ENCODE results near the gene RSAD1. TPM values are rescaled to one million over a fixed set of nuclear protein-coding genes. Genes with fewer than 3 reads are reported as not detected.

The RSAD1 gene
- total RNA-seq, 1 donor from 2014 or later: 42.2 TPM

- H3K27ac Mint-ChIP-seq: no peak overlapping the region
- ChIA-PET POLR2A (no interaction called here), CTCF (no interaction called here)
- peaks cover 17% of the 10 kb centered on the region for H3K36me3 Mint-ChIP-seq (ENCODE audit: low read depth)
- H3K9me3 Mint-ChIP-seq: no peaks in the 10 kb centered on the region
- ATAC-seq (ENCODE audit: low read depth) (no peak), DNase-seq (no peak)
- intact Hi-C loops (cut with micrococcal nuclease): no loop called here
- H3K4me1 Mint-ChIP-seq: peaks cover 9% of the 10 kb centered on the region
- H3K4me3 Mint-ChIP-seq: no peak overlapping the region
- H3K27me3 Mint-ChIP-seq: no peaks in the 10 kb centered on the region
- no peak for TF ChIP-seq CTCF (IDR thresholded peaks at IDR 0.05)
Observed at GRCh38 chr17:50458701-50459676, 19.7 kb upstream of the RSAD1 start.

GRCh38 chr17:50459756-50460155, 18.9 kb upstream of the RSAD1 start:
- CTCF ChIA-PET: no interaction called here
- Mint-ChIP-seq H3K27me3 (no peaks in the 10 kb centered on the region), H3K27ac (no peak overlapping the region)

DNA sequence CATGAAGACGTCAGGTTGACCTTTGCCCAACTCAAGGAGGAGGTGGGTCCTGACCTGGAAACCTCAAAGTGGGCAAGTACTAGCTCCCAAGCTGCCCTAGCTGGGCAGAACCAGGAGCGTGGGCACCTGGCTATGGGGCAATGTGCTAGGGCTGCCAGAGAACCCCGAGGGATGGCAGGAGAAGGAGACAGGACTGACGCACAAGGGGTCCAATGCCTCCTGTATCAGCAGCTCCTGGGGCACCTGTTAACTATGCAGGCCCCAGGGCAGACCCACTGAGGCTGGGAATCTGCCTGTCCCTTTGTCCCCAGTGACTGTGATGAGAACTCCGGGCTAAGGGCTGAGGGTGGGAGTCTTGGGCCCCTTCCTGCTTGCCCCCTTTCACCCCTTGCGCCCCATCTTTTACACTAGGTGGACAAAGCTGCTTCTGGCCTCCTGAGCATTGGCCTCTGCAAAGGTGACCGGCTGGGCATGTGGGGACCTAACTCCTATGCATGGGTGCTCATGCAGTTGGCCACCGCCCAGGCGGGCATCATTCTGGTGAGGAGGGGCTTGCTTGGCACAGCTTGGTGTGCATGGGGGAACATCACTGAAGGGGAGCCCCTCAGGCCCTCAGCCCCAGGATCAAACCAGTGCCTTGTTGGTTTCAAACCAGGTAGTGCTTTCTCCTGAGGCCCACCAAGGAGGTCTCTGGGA, 17.7 kb upstream of the RSAD1 start:
- no peak overlapping the region for H3K27ac Mint-ChIP-seq
- DNase-seq: no peak
- peaks cover 16% of the 10 kb centered on the region for H3K36me3 Mint-ChIP-seq (ENCODE audit: low read depth)
- no peak overlapping the region for H3K4me3 Mint-ChIP-seq
- peaks cover 11% of the 10 kb centered on the region for H3K4me1 Mint-ChIP-seq
- no peaks in the 10 kb centered on the region for H3K27me3 Mint-ChIP-seq
- intact Hi-C loops (cut with micrococcal nuclease): no loop called here
- POLR2A ChIA-PET: no interaction called here
- no peaks in the 10 kb centered on the region for H3K9me3 Mint-ChIP-seq
- ATAC-seq (ENCODE audit: low read depth): no peak
- CTCF ChIA-PET: no interaction called here
- TF ChIP-seq CTCF (IDR thresholded peaks at IDR 0.05): no peak

More at GRCh38 chr17:50459756-50460155, 18.9 kb upstream of the RSAD1 start:
- DNase-seq (no peak), ATAC-seq (ENCODE audit: low read depth) (no peak)
- no peak for TF ChIP-seq CTCF (IDR thresholded peaks at IDR 0.05)
- H3K36me3 Mint-ChIP-seq (ENCODE audit: low read depth): peaks cover 17% of the 10 kb centered on the region
- H3K9me3 Mint-ChIP-seq: no peaks in the 10 kb centered on the region
- intact Hi-C loops (cut with micrococcal nuclease): no loop called here
- no peak overlapping the region for H3K4me3 Mint-ChIP-seq
- POLR2A ChIA-PET: no interaction called here
- peaks cover 5% of the 10 kb centered on the region for H3K4me1 Mint-ChIP-seq

DNA sequence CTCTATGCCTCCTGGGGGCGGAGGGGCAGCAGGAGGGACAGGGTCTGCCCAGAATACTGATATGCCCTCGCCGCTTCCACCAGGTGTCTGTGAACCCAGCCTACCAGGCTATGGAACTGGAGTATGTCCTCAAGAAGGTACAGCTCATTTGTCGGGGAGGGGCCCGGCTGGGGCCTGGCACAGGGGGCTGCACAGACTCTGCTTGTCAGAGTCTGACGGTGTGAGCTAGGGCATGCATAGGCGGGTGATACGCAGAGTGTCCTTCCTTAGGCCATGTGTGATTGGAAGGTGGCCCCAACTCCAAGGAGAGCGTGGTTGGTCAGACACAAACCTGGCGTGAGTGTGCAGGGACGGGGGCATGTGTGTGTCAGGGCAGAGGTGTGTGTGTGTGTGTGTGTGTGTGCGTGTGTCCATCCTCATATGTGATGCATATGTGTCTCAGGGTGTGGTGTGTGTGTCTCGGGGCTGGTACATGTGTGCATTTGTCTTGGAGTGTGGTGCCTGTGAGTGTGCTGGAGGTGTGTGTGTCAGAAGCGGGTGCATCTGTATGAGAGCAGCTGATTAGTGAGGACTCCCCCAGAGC, 17.0 kb upstream of the RSAD1 start:
- no peak overlapping the region for H3K4me3 Mint-ChIP-seq
- no peaks in the 10 kb centered on the region for H3K27me3 Mint-ChIP-seq
- ChIA-PET CTCF (no interaction called here), POLR2A (no interaction called here)
- no peak for TF ChIP-seq CTCF (IDR thresholded peaks at IDR 0.05)
- no peaks in the 10 kb centered on the region for H3K9me3 Mint-ChIP-seq
- DNase-seq (no peak), ATAC-seq (ENCODE audit: low read depth) (no peak)
- peaks cover 17% of the 10 kb centered on the region for H3K4me1 Mint-ChIP-seq
- peaks cover 16% of the 10 kb centered on the region for H3K36me3 Mint-ChIP-seq (ENCODE audit: low read depth)
- H3K27ac Mint-ChIP-seq: no peak overlapping the region
- intact Hi-C loops (cut with micrococcal nuclease): no loop called here

DNA sequence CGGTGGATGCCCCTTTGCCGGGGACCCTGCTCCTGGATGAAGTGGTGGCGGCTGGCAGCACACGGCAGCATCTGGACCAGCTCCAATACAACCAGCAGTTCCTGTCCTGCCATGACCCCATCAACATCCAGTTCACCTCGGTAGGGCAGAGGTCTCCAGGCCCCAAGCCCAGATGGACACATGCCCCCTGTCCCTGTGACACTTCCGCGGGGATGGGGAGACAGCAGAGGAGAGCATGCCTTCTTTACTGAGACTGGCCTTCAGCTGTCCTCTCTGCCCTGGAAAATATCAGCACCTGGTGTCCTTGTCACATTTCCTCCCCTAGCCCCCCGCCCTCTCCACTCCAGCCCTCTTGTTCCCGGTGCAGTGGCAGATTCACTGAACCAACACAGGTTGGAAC, 16.2 kb upstream of the RSAD1 start:
- intact Hi-C loops (cut with micrococcal nuclease): no loop called here
- ChIA-PET POLR2A (no interaction called here), CTCF (no interaction called here)
- no peak for DNase-seq
- ATAC-seq (ENCODE audit: low read depth): no peak
- no peak for TF ChIP-seq CTCF (IDR thresholded peaks at IDR 0.05)
- Mint-ChIP-seq H3K4me3 (no peak overlapping the region), H3K9me3 (no peaks in the 10 kb centered on the region), H3K4me1 (peaks cover 25% of the 10 kb centered on the region), H3K27me3 (no peaks in the 10 kb centered on the region), H3K27ac (no peak overlapping the region), H3K36me3 (ENCODE audit: low read depth) (peaks cover 16% of the 10 kb centered on the region)

All from activated B cell treated with CpG ODN at 0.5 μM for 24 hours (primary cell).